ENCODE measurements around the gene SLC22A16.

The SLC22A16 gene

DNA sequence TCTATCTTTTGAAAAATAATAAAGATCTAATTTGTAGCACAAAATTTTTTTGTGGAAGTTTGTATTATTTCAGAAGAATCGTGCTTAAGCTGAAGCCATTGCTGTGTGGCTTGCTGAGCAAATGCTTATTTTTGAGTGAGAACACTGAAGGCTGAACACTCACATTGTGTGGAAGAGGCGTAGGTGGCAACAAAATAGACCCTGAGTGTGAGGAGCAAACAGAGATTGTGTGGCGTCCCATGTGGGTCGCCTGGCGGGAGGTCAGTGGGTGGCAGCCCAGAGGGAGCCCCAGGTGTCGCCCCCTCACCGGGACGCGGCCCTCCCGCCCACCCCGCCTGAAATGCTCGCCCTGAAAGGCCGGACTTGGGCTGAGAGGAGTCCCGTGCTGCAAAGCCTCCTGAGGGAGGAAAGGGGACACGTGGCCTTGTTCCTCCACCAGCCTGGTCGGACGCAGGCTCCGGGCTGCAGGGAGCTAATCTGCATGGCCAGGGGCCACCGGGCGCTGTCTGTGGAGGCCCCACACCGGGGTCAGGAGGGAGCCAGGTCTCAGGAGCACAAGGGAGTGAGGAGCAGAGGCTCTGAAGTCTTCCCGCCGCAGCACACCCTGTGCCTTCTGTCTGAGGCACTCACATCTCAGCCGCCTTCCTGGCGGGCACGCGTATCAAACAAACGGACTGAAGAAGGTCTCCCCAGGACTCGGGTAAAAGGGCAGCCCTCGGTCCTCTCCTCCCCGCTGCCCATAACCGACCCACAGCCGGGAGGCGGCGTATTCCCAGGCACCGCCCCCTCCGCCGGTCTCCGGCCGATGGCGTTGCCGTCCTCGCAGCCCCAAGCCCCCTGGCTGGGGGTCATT, 77.0 kb downstream of the SLC22A16 start:
- no peak for DNase-seq

DNA sequence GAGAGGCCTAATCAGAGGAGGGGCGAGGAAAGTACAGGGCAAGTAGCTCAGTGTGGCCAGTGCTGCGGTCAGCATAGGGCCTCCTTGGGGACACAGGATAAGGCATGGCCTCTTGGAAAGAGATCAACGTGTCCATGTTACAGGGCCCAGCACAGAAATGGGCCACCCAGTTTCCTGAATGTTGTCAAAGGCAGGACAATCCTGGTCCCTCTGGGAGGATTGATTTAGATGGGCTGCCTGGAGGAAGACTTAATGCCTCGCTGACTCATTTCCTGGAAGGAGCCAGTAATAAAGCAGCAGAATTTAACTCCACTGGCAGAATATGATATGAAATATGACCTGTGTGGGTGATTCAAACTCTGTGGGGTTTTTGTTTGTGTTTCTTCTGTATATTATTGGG, 77.6 kb downstream of the SLC22A16 start:
- no peak for DNase-seq

DNA sequence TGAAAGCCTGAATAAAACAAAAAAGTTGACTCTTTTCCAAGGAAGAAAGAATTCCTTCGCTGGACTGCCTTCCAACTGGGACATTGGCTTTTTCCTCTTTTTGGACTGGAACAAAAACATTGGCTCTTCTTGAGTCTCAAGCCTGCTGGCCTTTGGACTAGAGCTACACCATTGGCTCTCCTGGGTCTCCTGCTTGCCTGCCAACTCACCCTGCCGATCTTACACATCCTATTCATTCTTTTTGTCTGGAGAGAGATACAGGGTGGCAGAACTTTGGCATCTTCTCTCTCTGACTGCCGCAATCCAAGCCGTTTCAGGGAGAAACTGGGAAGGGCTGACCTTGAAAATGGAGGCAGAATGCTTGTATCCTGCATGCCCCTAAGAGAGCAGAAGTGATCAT, 81.2 kb downstream of the SLC22A16 start:
- DNase-seq = no peak

DNA sequence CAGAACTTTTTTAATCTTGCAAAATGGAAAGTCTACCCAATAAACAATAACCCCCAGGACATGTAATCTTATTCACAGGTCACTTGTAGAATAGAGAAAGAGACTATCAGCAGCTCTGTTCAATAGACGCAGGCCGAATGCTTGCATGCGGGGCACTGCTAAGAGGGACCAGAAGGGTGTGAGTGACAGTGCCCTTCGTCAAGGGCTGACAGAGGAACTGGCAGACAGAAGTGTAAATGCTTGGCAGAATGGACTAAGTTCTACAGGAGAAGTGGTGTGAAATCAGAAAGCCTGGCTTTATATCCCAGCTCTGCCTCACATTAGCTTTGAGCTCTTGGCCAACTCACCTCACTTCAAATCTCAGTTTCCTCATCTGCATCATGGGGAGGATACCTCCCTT, 82.0 kb downstream of the SLC22A16 start:
- no peak for DNase-seq

DNA sequence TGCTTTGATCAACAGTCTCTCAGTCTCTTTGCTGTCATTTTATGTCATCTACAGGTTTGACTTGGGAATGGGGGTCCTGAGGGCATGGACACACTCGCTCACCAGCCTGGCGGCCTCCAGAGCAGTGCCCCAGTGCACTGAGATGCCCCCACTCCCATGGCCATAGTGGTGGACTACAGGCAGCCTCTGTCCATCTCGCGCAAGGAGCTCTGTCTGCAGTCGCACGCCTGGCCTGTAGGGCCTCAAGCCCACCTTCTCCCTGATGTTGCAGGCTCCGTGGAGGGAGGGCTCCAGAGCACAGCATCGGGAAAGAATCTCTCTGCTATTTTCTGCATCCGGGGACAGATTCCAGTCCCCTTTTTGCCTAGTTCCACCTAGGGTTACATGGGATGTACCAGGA, 83.7 kb downstream of the SLC22A16 start:
- DNase-seq = no peak

DNA sequence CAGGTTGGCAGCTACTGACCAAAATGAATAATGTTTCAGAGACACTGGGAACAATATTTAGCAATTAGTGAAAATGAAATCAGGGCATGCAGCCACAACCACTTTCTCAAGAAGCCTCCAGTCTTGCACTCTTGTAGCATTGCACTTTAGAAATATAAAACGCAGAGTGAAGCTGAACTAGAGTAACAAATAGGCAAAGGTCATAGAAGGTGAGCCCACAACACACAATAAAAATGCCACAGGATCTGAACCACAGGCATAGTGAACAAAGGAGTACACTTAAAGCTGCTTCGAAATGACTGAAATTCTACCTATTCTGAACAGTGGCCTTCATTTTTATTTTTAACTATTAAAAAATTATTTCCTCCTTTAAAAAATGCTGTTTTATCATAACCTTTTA, 86.0 kb downstream of the SLC22A16 start:
- no peak for DNase-seq

DNA sequence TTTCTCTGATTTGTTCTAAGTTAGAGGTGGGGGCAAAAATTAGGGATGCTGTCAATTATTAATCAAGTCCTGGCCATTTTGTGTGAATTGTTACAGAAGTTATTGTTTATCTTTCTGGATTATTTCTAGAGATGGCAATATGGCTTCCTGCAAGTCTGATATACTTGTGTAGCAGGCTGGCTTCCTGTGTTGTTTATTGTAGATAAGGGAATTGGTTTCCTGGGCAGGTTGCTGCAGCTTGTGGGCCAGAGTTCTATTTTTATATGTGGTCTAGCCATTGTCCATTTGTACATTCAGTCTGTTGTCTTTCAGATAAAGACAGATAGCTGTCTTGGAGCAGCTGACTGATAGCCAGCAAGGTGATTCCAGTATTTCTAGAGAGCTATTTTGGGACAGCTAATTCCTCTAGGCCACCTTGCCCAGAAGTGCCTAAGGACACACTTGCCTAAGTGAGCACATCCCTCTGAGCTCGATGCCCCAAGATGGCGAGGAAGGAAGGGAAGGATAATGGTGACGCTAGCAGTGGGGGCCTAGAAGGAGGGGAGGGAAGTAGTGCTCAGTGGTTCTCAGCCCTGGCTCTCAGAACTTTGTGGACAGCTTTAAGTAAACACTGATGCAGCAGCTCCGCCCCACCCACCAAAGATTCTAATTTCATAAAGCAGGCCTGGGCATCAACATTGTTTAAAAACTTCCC, 86.6 kb downstream of the SLC22A16 start:
- peak; percentile 44 for DNase-seq

DNA sequence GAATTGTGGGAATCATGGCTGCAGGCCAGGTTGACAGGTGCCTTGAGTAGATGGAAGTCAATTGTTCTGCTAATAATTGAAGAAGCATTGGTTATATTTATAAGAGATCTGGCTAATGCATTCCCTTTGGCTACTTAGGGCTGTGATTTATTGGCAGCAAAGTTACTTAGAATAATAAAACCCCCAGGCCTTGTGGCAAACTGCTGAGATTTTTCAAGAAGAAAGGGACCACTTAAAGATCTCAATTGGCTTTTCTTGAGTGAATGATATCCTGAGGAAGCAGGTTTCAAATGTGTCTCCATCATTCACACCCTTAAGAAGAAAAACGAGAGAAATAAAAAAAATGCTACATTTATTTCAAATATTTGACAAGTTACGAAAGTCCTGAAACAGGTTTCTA, 88.4 kb downstream of the SLC22A16 start:
- DNase-seq = no peak

DNA sequence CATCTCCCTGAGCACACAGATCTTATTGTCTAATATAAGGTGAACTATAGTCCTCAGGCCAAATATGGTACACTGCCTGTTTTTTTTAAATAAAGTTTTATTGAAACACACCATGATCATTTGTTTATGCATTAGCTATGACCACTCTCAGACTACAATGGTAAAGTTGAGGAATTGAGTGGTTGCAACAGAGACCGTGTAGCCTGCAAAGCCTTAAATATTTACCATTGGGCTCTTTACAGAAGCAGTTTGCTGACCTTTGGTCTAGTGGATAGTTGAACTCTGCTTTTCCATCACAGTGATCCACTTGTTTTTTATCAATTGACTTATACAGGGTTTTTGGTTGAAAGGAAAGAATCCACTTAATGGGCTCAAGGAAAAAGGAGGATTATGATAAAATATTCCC, 91.0 kb downstream of the SLC22A16 start:
- no peak for DNase-seq

DNA sequence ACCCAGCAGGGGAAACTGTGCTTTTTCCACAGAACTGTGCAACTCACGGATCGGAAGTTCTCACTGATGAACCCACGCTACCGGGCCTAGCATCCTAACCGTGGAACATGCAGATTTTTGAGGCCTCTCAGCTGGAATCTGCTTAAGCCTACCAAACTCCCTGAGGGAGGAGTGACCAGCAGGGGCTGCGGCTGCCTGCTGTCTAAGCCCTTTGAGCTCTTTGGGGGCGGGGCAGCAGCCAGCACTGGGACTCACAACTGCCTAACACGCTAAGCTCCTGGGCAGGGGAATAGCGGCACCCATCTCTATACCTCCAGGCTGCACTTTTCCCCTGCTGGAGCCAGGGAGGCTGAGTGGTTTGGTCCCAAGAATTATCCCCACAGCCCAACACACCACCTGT, 97.9 kb downstream of the SLC22A16 start:
- DNase-seq = no peak
